GM18498 (cell line): ENCODE results near the gene COX6B2.

Experiments used
- ATAC-seq: cut with Tn5 transposase; IDR thresholded peaks from one replicate; pipeline ENCODE4 v1.9.1; 2021; ENCODE audit warnings: mild to moderate bottlenecking, moderate library complexity; ENCODE audit not compliant: unreplicated experiment

The COX6B2 gene

GRCh38 chr19:55315956-55316525, 38.5 kb downstream of the COX6B2 start:
- ATAC-seq: no peak

- ATAC-seq: no peak
Observed at GRCh38 chr19:55314396-55314795, 40.1 kb downstream of the COX6B2 start.

- no peak for ATAC-seq
Observed at GRCh38 chr19:55312621-55313512, 41.7 kb downstream of the COX6B2 start.

- no peak for ATAC-seq
Observed at GRCh38 chr19:55311797-55312196, 42.7 kb downstream of the COX6B2 start.

GRCh38 chr19:55311397-55311796, 43.1 kb downstream of the COX6B2 start:
- ATAC-seq: no peak

GRCh38 chr19:55310498-55310897, 44.0 kb downstream of the COX6B2 start:
- no peak for ATAC-seq

GRCh38 chr19:55309448-55309847, 45.1 kb downstream of the COX6B2 start:
- ATAC-seq: no peak

GRCh38 chr19:55308281-55308680, 46.2 kb downstream of the COX6B2 start:
- no peak for ATAC-seq

- ATAC-seq: no peak
Observed at GRCh38 chr19:55306712-55307111, 47.8 kb downstream of the COX6B2 start.

GRCh38 chr19:55305983-55306562, 48.4 kb downstream of the COX6B2 start:
- no peak for ATAC-seq

- no peak for ATAC-seq
Observed at GRCh38 chr19:55305491-55305890, 49.0 kb downstream of the COX6B2 start.

GRCh38 chr19:55304980-55305379, 49.5 kb downstream of the COX6B2 start:
- ATAC-seq: no peak

- no peak for ATAC-seq
Observed at GRCh38 chr19:55304279-55304978, 50.1 kb downstream of the COX6B2 start.

- ATAC-seq: no peak
Observed at GRCh38 chr19:55303477-55303876, 51.0 kb downstream of the COX6B2 start.

GRCh38 chr19:55302318-55302703, 52.2 kb downstream of the COX6B2 start:
- no peak for ATAC-seq

- ATAC-seq: peak; percentile 65
Observed at GRCh38 chr19:55301459-55302317, 52.8 kb downstream of the COX6B2 start.

- no peak for ATAC-seq
Observed at GRCh38 chr19:55300886-55301458, 53.5 kb downstream of the COX6B2 start.

- no peak for ATAC-seq
Observed at GRCh38 chr19:55299991-55300390, 54.5 kb downstream of the COX6B2 start.
